ENCODE data around the gene ELP4. TPM values are rescaled to one million over a fixed set of nuclear protein-coding genes. Genes with fewer than 3 reads are reported as not detected.

The ELP4 gene
- total and polyA plus RNA-seq, 3 experiments from 2014 or later: 18.4 to 23.2 (median 20.5) TPM

DNA sequence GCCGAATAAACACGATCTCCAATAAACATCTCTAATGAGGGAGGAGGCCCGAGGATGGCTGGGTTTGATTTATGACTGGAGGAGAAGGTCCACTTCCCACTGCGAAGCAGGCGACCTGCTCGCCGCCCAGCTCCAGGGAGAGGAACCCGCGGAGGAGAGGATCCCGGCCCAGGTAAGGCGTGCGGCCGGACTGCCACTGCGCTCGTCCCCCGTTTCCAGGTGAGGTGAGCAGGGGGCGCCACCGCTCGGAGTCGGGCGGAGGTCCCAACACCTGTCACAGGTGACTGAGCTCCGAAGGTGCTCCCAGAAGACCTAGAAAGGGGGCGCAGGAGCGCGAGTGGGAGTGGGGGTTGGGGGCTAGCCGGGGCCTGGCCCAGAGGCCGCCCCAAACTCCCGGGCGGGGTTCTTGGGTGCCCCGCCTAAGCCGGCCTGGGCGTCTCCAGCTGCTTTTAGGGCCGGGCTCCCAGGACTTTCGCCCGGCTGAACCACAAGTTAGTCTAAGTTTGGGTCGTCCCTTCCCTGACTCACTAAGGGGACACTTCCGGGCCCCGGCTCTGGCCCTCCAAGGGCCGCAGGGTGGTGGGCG, 307.0 kb downstream of the ELP4 start:
- Histone ChIP-seq H3K27me3 (ENCODE audit: insufficient read depth, low read length, poor library complexity, severe bottlenecking) (peaks cover 78% of the 10 kb centered on the region), H3K9me3 (ENCODE audit: low read length) (no peaks in the 10 kb centered on the region), H3K4me1 (ENCODE audit: insufficient read depth, low read length) (peaks cover 29% of the 10 kb centered on the region), H3K27ac (ENCODE audit: low read depth, low read length) (no peak overlapping the region), H3K4me3 (ENCODE audit: low read length) (peak overlapping the region; percentile 15), H3K36me3 (ENCODE audit: insufficient read depth, low read length) (no peaks in the 10 kb centered on the region)
- peak overlapping the region in 2 of 8 donors; percentile 43 to 71 for H3K27ac Mint-ChIP-seq
- H3K27me3 Mint-ChIP-seq: peaks cover 71 to 73% of the 10 kb centered on the region in 2 donors
- DNase-seq: no peak
- H3K36me3 Mint-ChIP-seq: no peaks in the 10 kb centered on the region
- H3K4me3 Mint-ChIP-seq: peak overlapping the region; percentile 43 to 84 (median 75)
- ChIA-PET CTCF (no interaction called here), POLR2A (no interaction called here)
- peaks cover 37 to 57% (median 43%) of the 10 kb centered on the region in 3 donors for H3K4me1 Mint-ChIP-seq
- peaks cover 0 to 12% (median 6%) of the 10 kb centered on the region in 5 donors for H3K9me3 Mint-ChIP-seq

GRCh38 chr11:31817054-31817620, 307.6 kb downstream of the ELP4 start:
- no peaks in the 10 kb centered on the region for H3K36me3 Mint-ChIP-seq
- H3K4me1 ChIP-seq (ENCODE audit: insufficient read depth, low read length): peaks cover 25% of the 10 kb centered on the region
- H3K9me3 ChIP-seq (ENCODE audit: low read length): no peaks in the 10 kb centered on the region
- H3K4me3 ChIP-seq (ENCODE audit: low read length): peak overlapping the region; percentile 32
- no peak for DNase-seq
- CTCF ChIA-PET: no interaction called here
- peaks cover 72 to 75% of the 10 kb centered on the region in 2 donors for H3K27me3 Mint-ChIP-seq
- no peaks in the 10 kb centered on the region for H3K36me3 ChIP-seq (ENCODE audit: insufficient read depth, low read length)
- peaks cover 78% of the 10 kb centered on the region for H3K27me3 ChIP-seq (ENCODE audit: insufficient read depth, low read length, poor library complexity, severe bottlenecking)
- H3K4me1 Mint-ChIP-seq: peaks cover 34 to 52% (median 38%) of the 10 kb centered on the region in 3 donors
- H3K27ac Mint-ChIP-seq: no peak overlapping the region
- H3K9me3 Mint-ChIP-seq: peaks cover 0 to 13% (median 8%) of the 10 kb centered on the region in 5 donors
- no peak overlapping the region for H3K27ac ChIP-seq (ENCODE audit: low read depth, low read length)
- peak overlapping the region; percentile 71 to 84 (median 77) for H3K4me3 Mint-ChIP-seq
- POLR2A ChIA-PET: no interaction called here

GRCh38 chr11:31817621-31818424, 308.3 kb downstream of the ELP4 start:
- CTCF ChIA-PET: no interaction called here
- H3K27me3 Mint-ChIP-seq: peaks cover 73 to 75% of the 10 kb centered on the region in 2 donors
- Histone ChIP-seq H3K27ac (ENCODE audit: low read depth, low read length) (no peak overlapping the region), H3K36me3 (ENCODE audit: insufficient read depth, low read length) (no peaks in the 10 kb centered on the region), H3K27me3 (ENCODE audit: insufficient read depth, low read length, poor library complexity, severe bottlenecking) (peaks cover 78% of the 10 kb centered on the region), H3K4me3 (ENCODE audit: low read length) (peak overlapping the region; percentile 32), H3K4me1 (ENCODE audit: insufficient read depth, low read length) (peaks cover 20% of the 10 kb centered on the region), H3K9me3 (ENCODE audit: low read length) (no peaks in the 10 kb centered on the region)
- H3K27ac Mint-ChIP-seq: no peak overlapping the region
- no peak for DNase-seq
- POLR2A ChIA-PET: no interaction called here
- H3K36me3 Mint-ChIP-seq: no peaks in the 10 kb centered on the region
- peak overlapping the region; percentile 71 to 84 (median 77) for H3K4me3 Mint-ChIP-seq
- peaks cover 29 to 45% (median 33%) of the 10 kb centered on the region in 3 donors for H3K4me1 Mint-ChIP-seq
- peaks cover 0 to 15% (median 7%) of the 10 kb centered on the region in 5 donors for H3K9me3 Mint-ChIP-seq

- peaks cover 19% of the 10 kb centered on the region for H3K4me1 ChIP-seq (ENCODE audit: insufficient read depth, low read length)
- peaks cover 0 to 15% (median 7%) of the 10 kb centered on the region in 5 donors for H3K9me3 Mint-ChIP-seq
- no peaks in the 10 kb centered on the region for H3K36me3 Mint-ChIP-seq
- POLR2A ChIA-PET: no interaction called here
- peaks cover 76 to 77% of the 10 kb centered on the region in 2 donors for H3K27me3 Mint-ChIP-seq
- peaks cover 79% of the 10 kb centered on the region for H3K27me3 ChIP-seq (ENCODE audit: insufficient read depth, low read length, poor library complexity, severe bottlenecking)
- H3K36me3 ChIP-seq (ENCODE audit: insufficient read depth, low read length): no peaks in the 10 kb centered on the region
- no peak overlapping the region for H3K27ac Mint-ChIP-seq
- CTCF ChIA-PET: no interaction called here
- H3K4me3 Mint-ChIP-seq: peak overlapping the region in 5 of 7 donors; percentile 31 to 58 (median 44)
- DNase-seq: no peak
- H3K4me3 ChIP-seq (ENCODE audit: low read length): no peak overlapping the region
- H3K9me3 ChIP-seq (ENCODE audit: low read length): no peaks in the 10 kb centered on the region
- H3K27ac ChIP-seq (ENCODE audit: low read depth, low read length): no peak overlapping the region
- peaks cover 28 to 40% (median 30%) of the 10 kb centered on the region in 3 donors for H3K4me1 Mint-ChIP-seq
These were observed 308.8 kb downstream of the ELP4 start for GRCh38 chr11:31818425-31818755.

DNA sequence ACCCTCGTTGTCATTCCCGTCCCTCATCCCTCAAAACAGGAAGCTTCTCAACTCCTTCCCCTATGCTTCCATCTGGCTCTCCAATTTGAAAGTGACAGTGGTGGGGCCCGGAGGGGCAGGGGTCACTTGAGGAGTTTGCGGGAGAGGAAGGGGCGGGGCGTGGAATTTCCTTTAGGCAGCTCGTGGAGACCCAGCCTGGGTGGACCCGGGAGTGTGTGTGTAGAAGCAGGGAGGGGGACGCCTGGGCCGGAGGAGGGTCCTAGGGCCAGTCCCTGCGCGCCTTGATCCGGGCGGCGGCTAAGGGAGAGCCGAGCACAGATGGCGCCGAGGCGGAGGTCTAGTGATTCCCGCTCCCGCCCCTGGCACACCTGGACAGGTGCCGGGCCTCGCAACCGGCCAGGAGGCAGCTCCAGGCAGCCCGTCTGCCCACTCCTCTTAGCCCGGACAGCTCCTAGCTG, 309.3 kb downstream of the ELP4 start:
- Mint-ChIP-seq H3K27ac (peak overlapping the region in 1 of 8 donors; percentile 29), H3K27me3 (peaks cover 74 to 75% of the 10 kb centered on the region in 2 donors), H3K4me1 (peaks cover 24 to 36% (median 27%) of the 10 kb centered on the region in 3 donors), H3K9me3 (peaks cover 0 to 15% (median 7%) of the 10 kb centered on the region in 5 donors), H3K36me3 (no peaks in the 10 kb centered on the region), H3K4me3 (peak overlapping the region in 1 of 7 donors; percentile 44)
- POLR2A ChIA-PET: interaction anchor here (0.5 kb wide), 1 partner anchor 413 kb away, joined by 3 read pairs; no protein-coding TSS in a partner anchor
- CTCF ChIA-PET: no interaction called here
- Histone ChIP-seq H3K36me3 (ENCODE audit: insufficient read depth, low read length) (no peaks in the 10 kb centered on the region), H3K4me1 (ENCODE audit: insufficient read depth, low read length) (peaks cover 15% of the 10 kb centered on the region), H3K4me3 (ENCODE audit: low read length) (no peak overlapping the region), H3K27me3 (ENCODE audit: insufficient read depth, low read length, poor library complexity, severe bottlenecking) (peaks cover 75% of the 10 kb centered on the region), H3K27ac (ENCODE audit: low read depth, low read length) (no peak overlapping the region), H3K9me3 (ENCODE audit: low read length) (no peaks in the 10 kb centered on the region)
- DNase-seq: no peak

DNA sequence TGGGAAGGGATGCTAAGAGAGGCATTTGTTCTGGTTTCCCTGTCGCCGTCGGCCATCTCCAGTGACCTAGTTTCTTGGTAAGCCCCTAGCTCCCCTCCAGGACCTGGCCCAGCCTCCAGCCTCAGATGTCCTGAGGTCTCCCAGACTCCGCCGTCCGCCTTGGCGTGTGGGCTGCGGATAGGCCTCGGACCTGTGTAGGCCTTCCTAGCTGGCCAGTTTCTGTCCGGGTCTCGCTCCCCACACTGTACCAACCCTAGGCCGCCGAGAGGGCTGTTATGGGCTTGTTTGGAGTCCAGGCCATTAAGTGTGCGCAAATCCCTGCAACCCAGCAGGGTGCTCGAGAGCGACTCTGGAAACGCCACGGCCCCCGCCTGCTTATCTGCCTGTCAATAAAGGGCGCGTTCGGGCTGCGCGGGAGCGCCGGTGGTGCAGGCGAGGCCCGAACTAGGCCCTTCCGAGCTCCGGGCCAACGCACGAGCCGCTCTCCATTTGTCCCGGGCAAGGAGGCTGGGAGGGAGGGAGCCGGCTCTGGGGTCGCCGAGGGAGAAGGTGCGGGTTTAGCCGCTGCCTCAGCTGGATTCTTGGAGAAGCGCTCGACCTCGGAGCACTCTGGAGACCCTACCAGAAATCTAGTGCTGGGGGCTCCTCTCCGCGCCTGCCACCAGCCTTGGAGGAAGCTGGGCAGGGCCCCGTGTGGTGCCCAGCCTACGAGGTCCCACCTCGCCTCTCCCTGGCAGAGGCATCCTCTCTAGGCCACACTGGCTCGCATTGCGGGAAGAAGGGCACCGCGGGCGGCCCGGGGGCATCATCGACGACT, 310.3 kb downstream of the ELP4 start:
- H3K4me3 Mint-ChIP-seq: no peak overlapping the region
- H3K36me3 ChIP-seq (ENCODE audit: insufficient read depth, low read length): no peaks in the 10 kb centered on the region
- peaks cover 22 to 31% (median 24%) of the 10 kb centered on the region in 3 donors for H3K4me1 Mint-ChIP-seq
- H3K9me3 Mint-ChIP-seq: peaks cover 0 to 19% (median 7%) of the 10 kb centered on the region in 5 donors
- H3K4me1 ChIP-seq (ENCODE audit: insufficient read depth, low read length): peaks cover 7% of the 10 kb centered on the region
- POLR2A ChIA-PET: interaction anchor here (0.5 kb wide), 1 partner anchor 414 kb away, joined by 3 read pairs; no protein-coding TSS in a partner anchor
- no peak overlapping the region for H3K27ac ChIP-seq (ENCODE audit: low read depth, low read length)
- peaks cover 77 to 79% of the 10 kb centered on the region in 2 donors for H3K27me3 Mint-ChIP-seq
- peaks cover 70% of the 10 kb centered on the region for H3K27me3 ChIP-seq (ENCODE audit: insufficient read depth, low read length, poor library complexity, severe bottlenecking)
- no peaks in the 10 kb centered on the region for H3K36me3 Mint-ChIP-seq
- H3K4me3 ChIP-seq (ENCODE audit: low read length): no peak overlapping the region
- no peak for DNase-seq
- H3K27ac Mint-ChIP-seq: no peak overlapping the region
- no peaks in the 10 kb centered on the region for H3K9me3 ChIP-seq (ENCODE audit: low read length)
- CTCF ChIA-PET: no interaction called here

DNA sequence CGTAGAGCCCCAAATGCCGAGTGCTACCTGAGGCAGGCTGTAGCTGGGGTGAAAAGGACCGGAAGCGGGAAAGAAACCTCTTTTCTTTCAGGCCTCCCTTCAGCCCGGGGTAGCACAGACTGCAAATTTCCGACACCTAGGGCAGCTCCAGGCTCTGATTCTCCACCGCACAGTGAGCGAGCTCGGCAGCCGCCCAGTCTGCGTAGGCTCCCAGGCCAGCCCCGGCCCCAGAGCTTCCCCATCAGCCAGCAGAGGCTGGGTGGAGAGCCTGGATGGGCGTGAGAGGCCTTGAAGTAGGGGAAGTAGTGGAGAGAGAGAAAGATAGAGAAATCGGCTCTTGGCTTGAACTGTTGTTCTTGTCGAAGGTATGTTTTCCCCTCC, 310.9 kb downstream of the ELP4 start:
- ChIA-PET CTCF (no interaction called here), POLR2A (no interaction called here)
- no peak overlapping the region for H3K27ac Mint-ChIP-seq
- H3K36me3 ChIP-seq (ENCODE audit: insufficient read depth, low read length): no peaks in the 10 kb centered on the region
- no peak for DNase-seq
- peaks cover 64% of the 10 kb centered on the region for H3K27me3 ChIP-seq (ENCODE audit: insufficient read depth, low read length, poor library complexity, severe bottlenecking)
- H3K27me3 Mint-ChIP-seq: peaks cover 77 to 79% of the 10 kb centered on the region in 2 donors
- peaks cover under 1% of the 10 kb centered on the region for H3K4me1 ChIP-seq (ENCODE audit: insufficient read depth, low read length)
- H3K27ac ChIP-seq (ENCODE audit: low read depth, low read length): no peak overlapping the region
- H3K4me3 Mint-ChIP-seq: no peak overlapping the region
- peaks cover 0 to 17% (median 7%) of the 10 kb centered on the region in 5 donors for H3K9me3 Mint-ChIP-seq
- peaks cover 18 to 29% (median 22%) of the 10 kb centered on the region in 3 donors for H3K4me1 Mint-ChIP-seq
- H3K4me3 ChIP-seq (ENCODE audit: low read length): no peak overlapping the region
- no peaks in the 10 kb centered on the region for H3K9me3 ChIP-seq (ENCODE audit: low read length)
- H3K36me3 Mint-ChIP-seq: no peaks in the 10 kb centered on the region

Data from CD8-positive, alpha-beta memory T cell (primary cell).